ENCODE data around the gene MAEL. TPM values are rescaled to one million over a fixed set of nuclear protein-coding genes. Genes with fewer than 3 reads are reported as not detected.
A peak's percentile ranks its signal among the peaks of the same experiment; 100 is the strongest.

The MAEL gene
- total RNA-seq, 1 experiment from 2014 or later = not detected

GRCh38 chr1:167056529-167057231 is 67.6 kb downstream of the MAEL start (continued):
- no peak for TF ChIP-seq REST (IDR thresholded peaks at IDR 0.05; ENCODE audit: low read depth)
- no peak for TF ChIP-seq MAX (IDR thresholded peaks at IDR 0.05)
- TF ChIP-seq JUND (IDR thresholded peaks at IDR 0.05) = no peak
- no peak for TF ChIP-seq EGR1 (IDR thresholded peaks at IDR 0.05; ENCODE audit: low read depth)
- TF ChIP-seq EZH2phosphoT487 (IDR thresholded peaks at IDR 0.05; ENCODE audit: borderline replicate concordance) = no peak
- TF ChIP-seq POLR2AphosphoS5 (IDR thresholded peaks at IDR 0.05; ENCODE audit: low read depth, low read length) = no peak
- no peak for TF ChIP-seq CEBPB (IDR thresholded peaks at IDR 0.05; ENCODE audit: low read depth)
- no peak for TF ChIP-seq ZFX (IDR thresholded peaks at IDR 0.05)

GRCh38 chr1:167057241-167057688 is 68.2 kb downstream of the MAEL start:
- POLR2A ChIA-PET = interaction anchor here (1.1 to 1.8 kb wide), 3 partner anchors 146 to 149 kb away, joined by 3 to 7 read pairs (median 6); no protein-coding TSS in a partner anchor
- ATAC-seq (peak; percentile 80), DNase-seq (ENCODE audit: low read depth, low spot score) (peak; percentile 56)
- Histone ChIP-seq H3K4me2 (ENCODE audit: low read length) (peak overlapping the region; percentile 24), H3K79me2 (ENCODE audit: insufficient read depth, low read length) (no peaks in the 10 kb centered on the region), H3K36me3 (ENCODE audit: control insufficient read depth in 1 of 2, insufficient read depth in 2 of 2, low read length in 2 of 2) (no peaks in the 10 kb centered on the region), H3K9me3 (ENCODE audit: control insufficient read depth in 1 of 2, insufficient read depth in 1 of 2, low read depth in 1 of 2, low read length in 2 of 2) (no peaks in the 10 kb centered on the region), H3K4me3 (replicated peaks in 1 of 2; ENCODE audit: low read depth in 1 of 2, low read length in 2 of 2) (no peak overlapping the region), H3K9me2 (ENCODE audit: insufficient read depth) (no peaks in the 10 kb centered on the region), H3K9ac (ENCODE audit: low read length) (no peak overlapping the region), H3K4me1 (ENCODE audit: control insufficient read depth in 1 of 2, insufficient read depth in 2 of 2, low read length in 2 of 2) (peaks cover 3 to 22% of the 10 kb centered on the region in 2 experiments; a peak in 3 of 4 replicates), H3K27ac (ENCODE audit: low read depth, low read length) (no peak overlapping the region), H3K27me3 (ENCODE audit: insufficient read depth, low read length) (no peaks in the 10 kb centered on the region), H4K20me1 (ENCODE audit: insufficient read depth) (no peaks in the 10 kb centered on the region), H2AFZ (ENCODE audit: low read depth, low read length, poor library complexity, severe bottlenecking) (peak overlapping the region; percentile 72)
- intact Hi-C loops (cut with micrococcal nuclease) = loop anchor here (5.0 kb wide), 2 partner anchors 580 to 1130 kb away; no protein-coding TSS in a partner anchor
- CTCF ChIA-PET = interaction anchor here (0.6 to 8.4 kb wide), 9 partner anchors 142 to 1664 kb away, joined by 3 to 324 read pairs (median 4); no protein-coding TSS in a partner anchor
- RAD21 ChIA-PET (ENCODE audit: low non-redundant PET in 1 of 2, low total read pairs in 2 of 2, uncharacterized antibody in 2 of 2, unreplicated experiment in 2 of 2) = interaction anchor here (1.2 to 4.5 kb wide), 2 partner anchors 147 kb away, joined by 18 to 69 read pairs; no protein-coding TSS in a partner anchor
- BruUV-seq (replicated peaks) = no TSS peak
- TF ChIP-seq MAX (IDR thresholded peaks at IDR 0.05) (no peak), RAD21 (IDR thresholded peaks at IDR 0.05; ENCODE audit: low read depth) (peak; percentile 92), CTCF (IDR thresholded peaks at IDR 0.05 in 2 of 3, conservative IDR thresholded peaks at IDR 0.05 in 1 of 3; ENCODE audit: borderline replicate concordance in 1 of 3, insufficient read depth in 1 of 3, low read depth in 2 of 3, low read length in 2 of 3) (peak; percentile 61 to 76 (median 66); a peak in 5 of 6 replicates)
